Astrocyte (in vitro differentiated cells and primary cell): Measurements from ENCODE around the gene THEM5. TPM values are rescaled to one million over a fixed set of nuclear protein-coding genes. Genes with fewer than 3 reads are reported as not detected.

ENCODE experiments used
- DNase-seq: peaks from one replicate; pipeline ENCODE4 v3.0.0-alpha.2; 2010; ENCODE audit warnings: low read depth
- FAIRE-seq: peaks from 2 replicates; lab custom pipeline; 2011; peaks lifted over from hg19 to GRCh38; lab: Jason Lieb, UNC
- H2AFZ ChIP-seq: 2 replicates; pipeline ENCODE4 v1.6.0; 2012; ENCODE audit warnings: low read depth, low read length, inconsistent platforms
- H3K27ac ChIP-seq: 2 replicates; pipeline ENCODE4 v1.5.1; 2011; ENCODE audit warnings: low read depth, low read length, inconsistent platforms
- H3K27me3 ChIP-seq: 2 replicates; pipeline ENCODE4 v1.6.0; 2011; ENCODE audit warnings: low read length, inconsistent platforms; ENCODE audit not compliant: insufficient read depth
- H3K36me3 ChIP-seq: 2 replicates; pipeline ENCODE4 v1.5.1; 2011; ENCODE audit warnings: low read length, inconsistent platforms; ENCODE audit not compliant: insufficient read depth
- H3K4me1 ChIP-seq: 2 replicates; pipeline ENCODE4 v1.5.1; 2011; ENCODE audit warnings: low read length, inconsistent platforms; ENCODE audit not compliant: insufficient read depth
- H3K4me2 ChIP-seq: 2 replicates; pipeline ENCODE4 v1.6.0; 2012; ENCODE audit warnings: low read length, inconsistent platforms
- H3K4me3 ChIP-seq: 2 replicates; pipeline ENCODE4 v1.5.1; 2011; ENCODE audit warnings: low read depth, mild to moderate bottlenecking, low read length, inconsistent platforms; ENCODE audit not compliant: insufficient read depth
- H3K79me2 ChIP-seq: 2 replicates; pipeline ENCODE4 v1.6.0; 2012; ENCODE audit warnings: mild to moderate bottlenecking, low read length, inconsistent platforms; ENCODE audit not compliant: insufficient read depth
- H3K9ac ChIP-seq: 2 replicates; pipeline ENCODE4 v1.6.0; 2012; ENCODE audit warnings: mild to moderate bottlenecking, low read length, inconsistent platforms
- H3K9me3 ChIP-seq: 2 replicates; pipeline ENCODE4 v1.5.1; 2012; ENCODE audit warnings: low read depth, mild to moderate bottlenecking, low read length, inconsistent platforms; ENCODE audit not compliant: insufficient read depth
- H4K20me1 ChIP-seq: 2 replicates; pipeline ENCODE4 v1.6.0; 2012; ENCODE audit warnings: low read length, inconsistent platforms; ENCODE audit not compliant: insufficient read depth
- H3K27ac Mint-ChIP-seq: one replicate; pipeline ENCODE4 v1.8.0; 2021; ENCODE audit warnings: mild to moderate bottlenecking, mixed read lengths; ENCODE audit not compliant: unreplicated experiment
- H3K27me3 Mint-ChIP-seq: one replicate; pipeline ENCODE4 v1.8.0; 2021; ENCODE audit warnings: low read depth, mixed read lengths; ENCODE audit not compliant: unreplicated experiment
- H3K36me3 Mint-ChIP-seq: one replicate; pipeline ENCODE4 v1.8.0; 2021; ENCODE audit warnings: low read depth, mixed read lengths; ENCODE audit not compliant: unreplicated experiment
- H3K4me1 Mint-ChIP-seq: one replicate; pipeline ENCODE4 v1.8.0; 2021; ENCODE audit warnings: low read depth, mixed read lengths; ENCODE audit not compliant: unreplicated experiment
- H3K4me3 Mint-ChIP-seq: one replicate; pipeline ENCODE4 v1.8.0; 2021; ENCODE audit warnings: mild to moderate bottlenecking, moderate library complexity, mixed read lengths; ENCODE audit not compliant: unreplicated experiment
- H3K9me3 Mint-ChIP-seq: one replicate; pipeline ENCODE4 v1.8.0; 2021; ENCODE audit warnings: mild to moderate bottlenecking, mixed read lengths; ENCODE audit not compliant: unreplicated experiment
- EZH2 ChIP-seq: IDR thresholded peaks from 2 replicates; pipeline ENCODE4 v1.6.1; 2012; ENCODE audit warnings: mild to moderate bottlenecking, low read length, inconsistent platforms; ENCODE audit not compliant: insufficient read depth
- total RNA-seq: library from RNA; stranded (reverse); gene quantifications from 2 replicates; pipeline ENCODE4 v1.2.1, GENCODE V29; 2021
- TF ChIP-seq, protein P1 (sequence below): IDR thresholded peaks from 2 replicates; pipeline ENCODE4 v1.5.1; 2011; ENCODE audit warnings: low read depth, mild to moderate bottlenecking, inconsistent platforms, low read length, moderate library complexity; ENCODE audit not compliant: insufficient read depth

THEM5 gene
- total RNA-seq, 1 donor from 2014 or later: not detected

- H3K4me1 ChIP-seq: no peaks in the 10 kb centered on the region
- H3K27me3 Mint-ChIP-seq: peaks cover 71% of the 10 kb centered on the region
Observed at GRCh38 chr1:151819976-151820623, 33.4 kb downstream of the THEM5 start.

DNA sequence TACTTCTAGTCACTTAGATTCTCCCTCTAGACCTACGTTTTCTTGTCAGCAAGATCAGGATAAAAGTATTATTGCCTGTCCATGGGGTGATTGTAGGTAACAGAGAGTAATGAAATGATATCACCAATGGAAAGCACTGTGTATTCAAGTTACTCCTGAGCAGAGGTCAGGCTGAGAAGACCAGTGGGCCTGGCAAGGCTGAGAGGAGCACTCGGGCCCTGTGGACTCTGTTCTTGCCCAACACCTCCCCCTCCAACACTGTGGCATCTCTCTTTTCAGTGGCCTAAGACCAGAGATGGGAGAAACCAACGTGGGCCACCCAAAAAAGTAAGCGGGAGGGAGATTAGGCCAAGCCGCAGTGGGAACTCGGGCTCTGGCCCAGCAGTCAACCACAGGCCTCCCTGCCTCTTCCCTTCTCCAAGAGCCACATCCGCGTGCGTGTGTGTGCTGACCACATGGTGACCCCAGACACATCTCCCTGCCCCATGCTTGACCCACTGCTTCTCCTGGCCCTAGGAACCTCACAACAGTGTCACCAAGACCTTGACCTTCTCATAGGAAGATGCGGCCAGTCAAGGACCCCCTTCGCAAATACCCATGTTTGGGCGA lies 34.2 kb downstream of the THEM5 start:
- H3K9me3 Mint-ChIP-seq: peaks cover 3% of the 10 kb centered on the region
- DNase-seq (no peak), FAIRE-seq (no peak)
- H3K36me3 Mint-ChIP-seq: peaks cover 2% of the 10 kb centered on the region
- Histone ChIP-seq H3K79me2 (no peaks in the 10 kb centered on the region), H3K4me1 (no peaks in the 10 kb centered on the region), H3K4me3 (no peak overlapping the region), H4K20me1 (no peaks in the 10 kb centered on the region), H3K27ac (no peak overlapping the region), H3K9me3 (no peaks in the 10 kb centered on the region), H3K9ac (no peak overlapping the region), H3K27me3 (peaks cover 8% of the 10 kb centered on the region), H3K4me2 (no peak overlapping the region), H2AFZ (no peak overlapping the region), H3K36me3 (no peaks in the 10 kb centered on the region)
- H3K4me3 Mint-ChIP-seq: no peak overlapping the region
- H3K27ac Mint-ChIP-seq: no peak overlapping the region
- TF ChIP-seq, protein P1, sequence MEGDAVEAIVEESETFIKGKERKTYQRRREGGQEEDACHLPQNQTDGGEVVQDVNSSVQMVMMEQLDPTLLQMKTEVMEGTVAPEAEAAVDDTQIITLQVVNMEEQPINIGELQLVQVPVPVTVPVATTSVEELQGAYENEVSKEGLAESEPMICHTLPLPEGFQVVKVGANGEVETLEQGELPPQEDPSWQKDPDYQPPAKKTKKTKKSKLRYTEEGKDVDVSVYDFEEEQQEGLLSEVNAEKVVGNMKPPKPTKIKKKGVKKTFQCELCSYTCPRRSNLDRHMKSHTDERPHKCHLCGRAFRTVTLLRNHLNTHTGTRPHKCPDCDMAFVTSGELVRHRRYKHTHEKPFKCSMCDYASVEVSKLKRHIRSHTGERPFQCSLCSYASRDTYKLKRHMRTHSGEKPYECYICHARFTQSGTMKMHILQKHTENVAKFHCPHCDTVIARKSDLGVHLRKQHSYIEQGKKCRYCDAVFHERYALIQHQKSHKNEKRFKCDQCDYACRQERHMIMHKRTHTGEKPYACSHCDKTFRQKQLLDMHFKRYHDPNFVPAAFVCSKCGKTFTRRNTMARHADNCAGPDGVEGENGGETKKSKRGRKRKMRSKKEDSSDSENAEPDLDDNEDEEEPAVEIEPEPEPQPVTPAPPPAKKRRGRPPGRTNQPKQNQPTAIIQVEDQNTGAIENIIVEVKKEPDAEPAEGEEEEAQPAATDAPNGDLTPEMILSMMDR: no peak
- no peak for TF ChIP-seq EZH2
- peaks cover 6% of the 10 kb centered on the region for H3K4me1 Mint-ChIP-seq
- H3K27me3 Mint-ChIP-seq: peaks cover 74% of the 10 kb centered on the region

More at GRCh38 chr1:151819976-151820623, 33.4 kb downstream of the THEM5 start:
- Histone ChIP-seq H3K4me3 (no peak overlapping the region), H3K9me3 (no peaks in the 10 kb centered on the region), H4K20me1 (no peaks in the 10 kb centered on the region), H3K4me2 (no peak overlapping the region), H3K9ac (no peak overlapping the region), H2AFZ (no peak overlapping the region), H3K27ac (no peak overlapping the region), H3K79me2 (no peaks in the 10 kb centered on the region), H3K27me3 (peaks cover 8% of the 10 kb centered on the region), H3K36me3 (no peaks in the 10 kb centered on the region)
- Mint-ChIP-seq H3K27ac (no peak overlapping the region), H3K36me3 (peaks cover 2% of the 10 kb centered on the region), H3K4me1 (peaks cover 6% of the 10 kb centered on the region), H3K4me3 (no peak overlapping the region), H3K9me3 (peaks cover 4% of the 10 kb centered on the region)
- FAIRE-seq: no peak
- TF ChIP-seq, protein P1: no peak
- no peak for TF ChIP-seq EZH2
- DNase-seq: no peak

GRCh38 chr1:151817353-151817730 lies 36.2 kb downstream of the THEM5 start:
- H3K4me3 Mint-ChIP-seq: no peak overlapping the region
- Histone ChIP-seq H2AFZ (no peak overlapping the region), H3K27ac (no peak overlapping the region), H3K79me2 (no peaks in the 10 kb centered on the region), H3K27me3 (peaks cover 12% of the 10 kb centered on the region), H3K4me2 (no peak overlapping the region), H3K9me3 (no peaks in the 10 kb centered on the region), H3K4me1 (no peaks in the 10 kb centered on the region), H3K9ac (no peak overlapping the region), H3K36me3 (no peaks in the 10 kb centered on the region), H3K4me3 (no peak overlapping the region), H4K20me1 (no peaks in the 10 kb centered on the region)
- H3K27ac Mint-ChIP-seq: no peak overlapping the region
- no peak for FAIRE-seq
- H3K9me3 Mint-ChIP-seq: peaks cover 1% of the 10 kb centered on the region
- H3K4me1 Mint-ChIP-seq: peaks cover 6% of the 10 kb centered on the region
- peaks cover 2% of the 10 kb centered on the region for H3K36me3 Mint-ChIP-seq
- DNase-seq: no peak
- TF ChIP-seq, protein P1: no peak
- TF ChIP-seq EZH2: no peak
- H3K27me3 Mint-ChIP-seq: peaks cover 82% of the 10 kb centered on the region
